GM21737 (cell line): ENCODE data around the gene KLHL15.
A peak's percentile ranks its signal among the peaks of the same experiment; 100 is the strongest.

ENCODE experiments used
- ATAC-seq: cut with Tn5 transposase; IDR thresholded peaks from one replicate; pipeline ENCODE4 v1.9.1; 2021; ENCODE audit warnings: mild to moderate bottlenecking, moderate library complexity; ENCODE audit not compliant: unreplicated experiment

KLHL15 gene

DNA sequence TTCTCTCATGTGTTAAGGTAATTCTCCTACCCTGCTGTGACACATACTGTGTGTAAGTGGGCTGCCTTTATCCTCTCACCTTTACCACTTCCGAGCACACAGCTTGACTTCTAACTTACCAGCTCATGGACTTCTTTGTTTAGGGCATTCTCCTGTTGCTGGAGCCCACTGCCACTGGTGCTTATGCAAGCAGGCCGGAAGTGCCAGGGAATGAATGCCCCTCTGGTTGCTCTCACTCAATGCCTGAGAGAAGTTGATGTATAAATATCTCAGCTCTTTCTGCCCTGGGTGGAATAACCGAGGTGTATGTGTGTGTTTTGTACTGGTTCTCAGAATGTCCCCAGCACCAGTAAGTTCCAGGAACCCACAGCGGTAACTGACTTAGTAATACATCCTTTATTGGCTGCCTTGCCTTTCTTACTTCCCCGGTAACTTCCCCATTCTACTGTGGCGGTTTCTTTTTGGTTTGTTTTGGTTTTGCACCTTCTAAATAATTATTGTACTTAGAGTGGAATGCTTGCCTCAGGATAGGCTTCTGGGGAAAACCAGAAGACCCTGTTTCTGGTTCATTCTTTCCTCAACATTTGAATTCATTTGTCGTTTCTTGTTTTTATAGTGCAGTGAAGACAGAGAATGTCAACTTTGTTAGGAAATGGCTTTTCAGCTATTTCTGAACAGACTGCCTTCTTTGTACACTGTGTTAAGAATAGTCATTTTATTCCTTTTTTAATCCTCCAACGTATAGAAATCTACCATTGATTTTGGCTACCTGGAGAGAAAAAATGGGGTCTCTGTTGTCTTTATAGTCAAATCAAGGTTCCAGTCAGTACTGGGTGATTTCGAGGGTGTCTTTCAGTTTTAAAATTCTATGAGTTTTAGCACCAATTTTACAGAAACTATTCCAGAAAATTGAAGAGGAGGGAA, 73.7 kb downstream of the KLHL15 start:
- peak; percentile 92 for ATAC-seq

DNA sequence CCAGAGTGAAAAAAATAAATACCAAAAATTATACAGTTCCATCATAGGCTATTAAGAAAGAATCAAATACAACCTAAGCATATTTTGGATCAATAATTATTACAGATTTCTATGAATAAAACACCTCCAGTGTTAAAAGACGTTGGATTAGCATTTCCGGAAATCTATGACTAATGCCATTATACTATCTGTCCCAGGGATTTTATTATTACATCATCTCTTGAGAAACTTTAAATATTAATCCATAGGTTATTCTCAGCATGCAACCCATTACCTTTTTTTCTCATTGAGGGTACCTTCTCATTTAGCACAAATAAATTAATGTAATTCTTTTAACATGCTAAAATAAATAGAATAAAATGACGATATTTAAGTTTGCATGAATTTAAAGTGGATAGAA, 74.6 kb downstream of the KLHL15 start:
- no peak for ATAC-seq

DNA sequence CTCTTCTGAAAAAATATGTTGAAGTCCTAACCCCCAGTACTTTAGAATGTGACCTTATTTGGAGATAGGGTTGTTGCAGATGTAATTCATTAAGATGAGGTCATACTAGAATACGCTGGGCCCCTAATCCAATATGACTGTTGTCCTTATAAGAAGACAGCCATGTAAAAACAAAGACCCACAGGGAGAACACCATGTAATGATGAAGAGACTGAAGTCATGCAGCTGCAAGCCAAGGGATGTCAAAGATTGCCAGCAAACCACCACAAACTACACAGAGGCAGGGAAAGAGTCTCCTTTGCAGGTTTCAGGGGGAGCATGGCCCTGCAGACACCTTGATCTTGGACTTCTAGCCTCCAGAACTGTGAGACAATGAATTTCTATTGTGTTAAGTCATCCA, 81.8 kb downstream of the KLHL15 start:
- no peak for ATAC-seq

DNA sequence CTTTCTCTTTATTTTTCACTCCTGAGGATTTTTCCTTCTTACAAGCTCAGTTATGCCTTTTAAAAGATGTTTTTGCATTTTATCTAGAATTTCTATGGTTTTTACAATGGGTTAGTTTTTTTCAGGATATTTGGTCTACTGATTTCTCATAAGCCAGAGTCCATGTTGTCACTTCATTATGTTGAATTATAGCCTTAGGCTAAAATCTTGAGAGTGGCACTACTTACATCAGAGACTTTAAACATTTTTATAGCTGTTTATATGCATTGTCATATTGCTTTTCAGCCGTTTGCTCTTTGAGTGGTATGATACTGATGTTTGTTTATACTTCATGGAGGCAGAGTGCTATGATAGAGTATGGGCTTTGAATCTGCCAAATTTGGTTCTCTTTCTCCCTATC, 82.8 kb downstream of the KLHL15 start:
- ATAC-seq, result no peak

DNA sequence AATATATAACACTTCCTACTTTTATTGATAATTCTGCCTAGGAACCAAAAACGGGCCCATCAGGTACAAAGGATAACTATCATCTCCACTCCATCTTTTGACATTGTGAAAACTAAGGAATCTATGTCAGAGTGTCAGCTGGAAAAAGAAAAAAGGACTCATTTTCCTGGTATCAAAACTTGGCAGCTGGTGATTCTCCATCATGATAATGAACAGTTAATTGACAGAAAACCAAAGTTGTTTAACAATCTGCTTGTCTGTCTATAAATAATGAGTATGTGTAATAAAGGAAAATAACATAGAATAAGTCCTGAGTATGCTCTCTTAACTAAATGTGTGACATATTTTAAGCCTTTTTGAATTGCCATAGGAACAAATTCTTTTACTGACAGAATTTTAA, 87.8 kb downstream of the KLHL15 start:
- ATAC-seq, result no peak

DNA sequence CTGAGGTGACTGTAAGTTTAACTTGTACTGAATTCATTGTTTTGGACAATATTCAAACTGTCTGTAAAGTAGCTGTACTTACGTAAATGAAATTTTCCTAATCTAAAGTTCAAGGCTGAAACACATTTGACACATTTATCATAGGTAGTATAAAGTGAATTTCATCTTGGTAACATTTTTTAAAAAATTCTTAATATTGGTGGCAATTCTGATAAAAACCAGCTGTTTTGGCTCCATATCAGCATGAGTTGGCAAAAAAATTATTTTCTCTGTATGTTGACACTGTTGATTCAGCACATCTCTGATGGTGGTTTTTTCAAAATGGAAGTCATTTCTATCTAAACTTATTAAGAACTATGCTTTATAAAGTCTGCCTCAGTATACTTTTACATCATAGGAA, 88.3 kb downstream of the KLHL15 start:
- no peak for ATAC-seq

DNA sequence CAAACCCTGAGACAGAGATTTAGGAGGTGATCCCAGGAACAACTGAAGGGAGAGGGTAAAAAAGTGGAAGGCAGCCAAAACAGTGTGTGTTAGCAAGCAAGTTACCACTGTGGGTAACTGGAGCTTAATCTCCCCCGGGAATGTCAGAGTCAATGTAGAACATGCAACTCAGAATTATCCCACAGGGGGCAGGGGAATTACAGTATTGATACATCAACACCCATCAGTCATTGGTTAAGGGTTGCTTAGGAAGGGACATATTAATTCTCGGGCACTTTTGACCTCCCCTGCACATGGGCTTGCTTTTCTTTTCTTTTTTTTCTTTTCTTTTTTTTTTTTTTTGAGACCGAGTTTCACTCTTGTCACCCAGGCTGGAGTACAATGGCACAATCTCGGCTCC, 89.9 kb downstream of the KLHL15 start:
- ATAC-seq, result no peak

DNA sequence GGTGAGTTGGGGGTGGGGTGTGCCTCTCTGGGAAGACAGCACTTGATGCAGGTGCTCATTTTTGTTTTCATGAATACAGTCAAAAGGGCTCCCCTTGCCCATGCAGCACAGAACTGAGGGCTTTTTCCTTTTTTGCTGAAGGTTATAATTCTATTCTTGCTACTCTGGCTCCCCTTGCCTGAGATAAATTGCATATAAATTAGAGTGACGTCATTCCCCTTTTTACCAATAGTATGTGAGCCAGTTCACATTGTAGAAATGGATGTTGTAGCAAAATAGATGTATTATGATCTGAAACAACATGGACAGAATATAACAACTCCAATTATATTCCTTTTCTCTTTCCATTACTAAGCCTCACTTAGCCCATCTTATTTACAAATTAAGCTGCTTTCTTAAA, 90.8 kb downstream of the KLHL15 start:
- no peak for ATAC-seq

DNA sequence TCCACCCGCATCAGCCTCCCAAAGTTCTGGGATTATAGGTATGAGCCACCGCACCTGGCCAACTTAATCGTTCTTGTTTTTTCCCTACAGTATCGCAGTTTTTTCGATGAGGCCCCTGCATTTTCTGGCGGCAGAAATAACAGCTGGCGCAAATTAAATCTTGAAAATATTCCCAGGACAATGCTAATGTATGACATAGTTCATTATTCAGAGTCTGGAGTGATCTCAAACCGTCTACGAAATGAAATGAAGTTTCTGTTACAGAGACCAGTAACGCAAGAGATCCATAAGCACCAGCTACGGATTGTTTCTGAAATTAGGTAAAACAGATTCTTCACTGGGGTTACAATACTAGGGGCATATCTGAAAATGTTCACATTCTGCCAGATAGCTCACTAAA, 91.9 kb downstream of the KLHL15 start:
- ATAC-seq, result no peak
